ENCODE data around the gene FCER1A.
"Not testable (repeated sequence)": the region's sequence is repeated elsewhere in the genome, so short reads cannot be mapped to it uniquely, and the experiment has no call there.

The FCER1A gene

DNA sequence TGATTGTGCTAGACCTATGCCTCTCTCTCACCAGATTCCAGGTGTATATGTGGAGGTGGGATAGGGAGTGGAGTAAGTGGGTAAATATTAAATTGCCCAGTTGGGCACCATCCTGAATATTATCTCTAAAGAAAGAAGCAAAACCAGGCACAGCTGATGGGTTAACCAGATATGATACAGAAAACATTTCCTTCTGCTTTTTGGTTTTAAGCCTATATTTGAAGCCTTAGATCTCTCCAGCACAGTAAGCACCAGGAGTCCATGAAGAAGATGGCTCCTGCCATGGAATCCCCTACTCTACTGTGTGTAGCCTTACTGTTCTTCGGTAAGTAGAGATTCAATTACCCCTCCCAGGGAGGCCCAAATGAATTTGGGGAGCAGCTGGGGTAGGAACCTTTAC, at the start of gene FCER1A:
FCER1A (plus strand) TSS at position 242 of the 400 bp plus-strand sequence; CDS start at position 271, 29 bp downstream.
- DNase-seq (ENCODE audit: low read depth), result no peak

DNA sequence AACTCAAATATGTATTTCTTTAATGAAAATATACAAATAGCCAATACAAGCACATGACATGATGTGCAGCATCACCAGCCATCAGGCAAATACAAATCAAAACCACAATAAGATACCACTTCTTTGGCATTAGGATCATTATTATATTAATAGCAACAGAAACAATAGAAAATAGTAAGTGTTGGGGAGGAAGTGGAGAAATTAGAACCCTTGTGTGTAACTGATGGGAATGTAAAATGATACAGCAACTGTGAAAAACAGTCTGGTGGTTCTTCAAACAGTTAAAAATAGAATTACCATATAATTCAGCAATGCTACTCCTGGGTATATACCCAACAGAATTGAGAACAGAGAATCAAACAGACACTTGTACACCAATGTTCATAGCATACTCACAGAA, 40.8 kb upstream of the FCER1A start:
- no peak for DNase-seq (ENCODE audit: low read depth)

DNA sequence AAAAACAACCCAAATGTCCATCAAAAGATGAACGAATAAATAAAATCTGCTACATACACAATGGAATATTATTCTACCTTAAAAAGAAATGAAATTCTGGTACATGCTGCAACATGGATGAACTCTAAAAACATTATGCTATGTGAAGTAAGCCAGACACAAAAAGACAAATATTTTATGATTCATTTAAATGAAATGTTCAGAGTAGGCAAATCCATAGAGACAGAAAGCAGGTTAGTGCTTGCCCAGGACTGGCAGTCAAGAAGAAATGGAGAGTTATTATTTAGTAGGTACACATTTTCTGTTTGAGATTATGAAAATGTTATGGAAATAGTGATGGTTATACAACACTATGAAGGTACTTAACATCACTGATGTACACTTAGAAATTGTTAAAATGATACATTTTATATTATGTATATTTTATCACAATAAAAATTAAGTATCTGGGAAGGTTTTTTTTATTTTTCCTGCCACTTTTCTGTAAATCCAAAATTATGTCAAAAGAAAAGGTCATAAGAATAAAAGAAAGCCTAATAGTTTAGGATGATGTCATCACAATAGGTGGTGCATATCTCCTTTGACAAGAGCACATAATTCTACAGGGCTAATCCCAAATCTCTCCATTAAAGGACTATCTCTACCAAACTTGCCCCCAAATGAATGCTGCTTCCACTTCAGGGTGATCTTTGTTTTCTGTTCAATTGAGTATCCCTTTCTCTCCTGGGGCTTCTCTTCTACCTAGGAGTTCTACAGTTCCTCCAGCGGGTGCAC, 40.2 kb upstream of the FCER1A start:
- DNase-seq (ENCODE audit: low read depth), result no peak

DNA sequence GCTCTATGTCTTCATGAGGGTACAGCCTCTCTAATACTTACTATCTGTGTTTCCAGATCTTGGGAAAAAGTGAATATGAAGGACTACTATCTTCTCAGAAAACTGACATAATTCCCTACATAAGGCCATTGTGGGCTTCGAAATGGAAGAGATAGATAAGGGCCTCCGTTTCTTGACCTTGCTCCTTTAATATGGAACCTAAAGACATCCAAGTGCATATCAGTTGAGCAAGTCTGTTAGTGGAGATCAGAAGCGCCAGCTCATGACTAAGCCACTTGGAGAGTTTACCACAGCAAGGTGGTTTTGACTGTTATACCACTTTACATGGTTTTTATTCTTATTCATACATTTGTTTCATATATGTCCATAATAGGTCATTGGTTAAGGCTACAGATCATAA, 35.3 kb upstream of the FCER1A start:
- DNase-seq (ENCODE audit: low read depth), result no peak

DNA sequence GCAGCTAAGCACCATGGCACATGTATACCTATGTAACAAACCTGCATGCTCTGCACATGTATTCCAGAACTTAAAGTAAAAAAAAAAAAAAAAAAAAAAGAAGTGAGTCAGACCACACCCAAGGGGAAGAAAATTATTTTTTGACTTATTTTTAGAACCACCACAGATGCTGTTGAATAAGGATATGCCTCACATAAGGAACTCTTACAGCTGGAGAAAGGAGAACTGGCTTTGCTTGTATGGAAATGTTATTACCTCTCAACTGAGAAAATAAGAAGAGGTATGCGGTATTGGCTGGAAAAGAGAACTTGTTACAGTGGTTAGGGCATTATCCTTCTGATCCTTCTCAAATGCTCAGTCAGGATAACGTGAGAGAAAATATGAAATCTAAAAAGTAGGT, 27.5 kb upstream of the FCER1A start:
- DNase-seq (ENCODE audit: low read depth), result no peak

DNA sequence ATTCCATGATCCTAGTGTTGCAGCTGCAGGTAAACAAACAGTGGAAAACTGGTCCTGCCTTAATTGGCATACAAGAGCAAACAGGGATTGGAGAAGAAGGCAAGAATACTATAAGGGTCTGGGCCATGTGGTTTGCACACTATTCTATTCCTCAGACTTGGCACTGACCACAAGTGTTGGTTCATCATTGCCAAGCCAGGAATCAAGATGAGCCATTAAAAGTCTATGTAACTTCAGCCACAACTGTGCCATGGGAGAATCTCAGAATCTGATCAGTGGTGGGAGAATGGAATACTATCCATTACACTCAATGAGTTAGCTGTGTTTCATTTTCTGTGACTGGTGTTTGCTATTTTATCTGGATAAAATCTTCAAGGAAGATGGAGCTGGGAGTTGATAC, 26.2 kb upstream of the FCER1A start:
- no peak for DNase-seq (ENCODE audit: low read depth)

DNA sequence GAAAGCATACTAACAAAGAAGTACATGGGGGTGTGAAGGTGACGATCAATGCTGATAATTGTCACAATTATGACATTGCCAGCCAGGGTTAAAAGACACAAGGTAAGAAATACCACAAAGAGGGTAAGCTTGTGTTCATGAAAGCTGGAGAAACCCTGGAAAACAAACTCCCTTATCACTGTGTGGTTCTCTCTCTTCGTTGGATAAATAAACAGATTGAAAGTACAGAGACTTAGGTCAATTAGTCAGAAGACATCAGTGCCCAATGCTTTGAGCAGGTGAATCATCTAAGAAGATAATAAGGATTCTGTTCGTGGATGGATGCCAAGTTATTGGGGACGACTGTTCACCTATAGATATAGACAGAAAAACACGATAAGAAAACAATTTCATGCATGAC, 22.4 kb upstream of the FCER1A start:
- DNase-seq (ENCODE audit: low read depth), result no peak

DNA sequence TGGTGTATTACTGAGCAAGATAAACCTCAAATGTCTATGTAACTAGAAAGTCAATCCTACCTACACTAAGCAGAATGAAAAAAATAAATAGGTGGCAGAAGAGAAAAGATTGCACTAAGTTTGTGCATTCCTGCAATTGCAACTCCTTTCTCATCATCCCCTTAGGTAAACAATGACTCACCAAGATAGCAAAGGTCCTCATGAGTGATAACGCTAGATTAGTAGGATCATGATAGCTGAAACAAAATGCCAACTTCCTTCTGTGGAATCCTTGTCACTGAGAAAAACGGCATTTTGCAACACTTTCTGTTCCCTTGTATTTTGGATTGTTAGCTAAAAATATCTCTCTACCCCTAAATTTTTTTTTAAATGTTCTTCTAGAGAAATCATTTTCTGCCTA, 20.0 kb upstream of the FCER1A start:
- no peak for DNase-seq (ENCODE audit: low read depth)

DNA sequence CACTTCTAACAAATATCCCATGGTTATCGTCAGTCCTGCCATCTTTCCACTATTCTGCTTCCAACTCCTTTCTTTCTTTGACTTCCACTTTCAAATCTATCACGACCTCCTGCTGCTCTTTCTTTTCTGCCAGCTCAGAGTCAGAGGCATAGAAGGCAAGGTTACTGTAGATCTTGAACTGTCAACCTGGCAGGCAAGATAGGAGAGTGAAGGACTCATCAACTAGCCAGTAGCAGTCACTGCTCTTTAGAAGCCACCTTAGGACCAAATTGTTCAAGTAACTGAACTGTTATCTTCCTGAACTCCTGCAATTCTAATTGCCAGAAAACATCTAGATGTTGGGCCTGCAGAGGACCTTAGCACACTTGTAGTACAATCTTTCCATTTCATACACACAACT, 13.1 kb upstream of the FCER1A start:
- no peak for DNase-seq (ENCODE audit: low read depth)

DNA sequence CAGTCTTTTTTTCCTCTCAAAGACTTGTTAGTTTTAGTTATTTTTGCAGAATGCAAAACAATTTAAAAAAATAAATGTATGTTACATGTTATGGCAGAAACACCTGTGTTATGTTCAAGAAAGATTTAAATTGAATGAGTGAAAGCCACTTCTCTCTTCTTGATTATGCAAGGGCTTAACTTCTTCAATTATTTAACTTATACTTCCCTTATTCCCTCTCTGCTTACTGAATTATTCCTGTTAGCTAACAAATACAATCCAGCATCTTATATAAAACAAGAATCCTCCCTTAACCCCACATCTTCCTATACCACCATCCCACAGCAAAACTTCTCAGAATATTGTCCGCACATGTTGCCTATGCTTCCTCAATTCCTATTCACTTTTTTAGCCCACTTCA, 10.7 kb upstream of the FCER1A start:
- DNase-seq (ENCODE audit: low read depth), result no peak

DNA sequence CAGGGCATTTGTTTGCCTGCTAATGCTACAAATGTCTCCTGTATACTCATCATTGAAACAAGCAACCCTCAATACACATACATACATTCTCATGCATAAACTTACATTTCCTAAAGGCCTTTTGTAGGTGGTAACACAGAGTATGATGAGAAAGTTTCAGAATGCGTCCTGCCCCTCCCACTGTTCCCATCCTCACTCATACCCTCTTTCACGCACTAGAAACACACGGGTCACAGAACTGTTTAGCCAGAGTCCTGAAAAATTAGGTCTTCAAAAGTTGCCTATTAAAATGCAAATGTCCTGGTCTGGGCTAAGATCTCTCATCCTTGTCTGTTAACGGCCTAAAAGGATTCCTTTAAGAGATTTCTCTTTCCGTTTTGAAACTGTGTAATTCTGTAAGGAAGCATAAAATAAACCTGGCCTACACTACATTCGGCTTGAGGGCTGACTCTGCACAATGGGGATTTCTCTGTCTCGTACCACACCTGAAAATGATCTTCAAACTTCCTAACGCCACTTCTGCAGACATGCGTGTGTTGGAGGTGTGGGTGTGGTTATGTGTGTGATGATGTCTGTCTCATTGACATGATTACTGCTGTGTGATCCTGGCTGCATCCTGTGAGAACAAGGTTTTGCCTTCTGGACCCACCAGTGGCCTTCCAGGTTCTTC, 5.3 kb upstream of the FCER1A start:
- DNase-seq (ENCODE audit: low read depth), result no peak

DNA sequence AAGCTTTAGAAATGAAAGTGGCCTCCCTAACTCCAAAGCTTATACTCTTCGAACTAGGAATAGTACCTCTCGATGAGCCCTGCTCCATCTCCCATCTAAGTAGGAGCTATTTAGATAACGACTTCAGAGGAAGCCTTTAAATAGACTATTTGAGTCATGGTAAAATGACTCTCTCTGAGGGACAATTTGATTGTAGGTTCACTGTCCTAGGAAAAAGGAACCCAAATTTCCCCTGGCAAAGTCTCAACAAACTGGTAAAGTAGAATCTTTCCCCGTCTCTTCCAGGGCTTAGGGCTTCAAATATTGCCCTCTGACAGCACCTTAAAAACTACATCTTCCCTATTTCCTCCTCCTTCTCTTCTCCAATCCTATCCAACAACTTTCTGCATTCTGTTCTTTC, 2.0 kb upstream of the FCER1A start:
- no peak for DNase-seq (ENCODE audit: low read depth)

DNA sequence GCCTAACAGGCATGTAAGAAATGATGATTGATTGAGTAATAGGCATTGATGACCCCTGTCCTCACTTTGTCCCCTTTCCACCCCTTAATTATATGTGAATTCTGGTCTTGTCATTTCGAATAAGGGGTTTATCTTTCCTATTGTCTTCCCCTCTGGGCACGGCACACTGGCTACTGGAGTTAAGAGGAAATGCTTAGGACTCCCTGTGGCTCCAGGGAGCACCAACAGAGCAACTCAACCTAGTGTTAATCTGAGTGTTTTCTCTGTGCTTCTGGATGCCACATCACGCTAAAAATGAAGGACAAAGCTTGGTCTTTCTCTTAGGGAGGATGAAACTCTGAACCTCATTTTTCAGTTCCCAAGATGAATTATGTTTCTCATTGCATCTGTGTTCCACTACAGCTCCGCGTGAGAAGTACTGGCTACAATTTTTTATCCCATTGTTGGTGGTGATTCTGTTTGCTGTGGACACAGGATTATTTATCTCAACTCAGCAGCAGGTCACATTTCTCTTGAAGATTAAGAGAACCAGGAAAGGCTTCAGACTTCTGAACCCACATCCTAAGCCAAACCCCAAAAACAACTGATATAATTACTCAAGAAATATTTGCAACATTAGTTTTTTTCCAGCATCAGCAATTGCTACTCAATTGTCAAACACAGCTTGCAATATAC, 5.3 kb downstream of the FCER1A start:
- DNase-seq (ENCODE audit: low read depth), result no peak

DNA sequence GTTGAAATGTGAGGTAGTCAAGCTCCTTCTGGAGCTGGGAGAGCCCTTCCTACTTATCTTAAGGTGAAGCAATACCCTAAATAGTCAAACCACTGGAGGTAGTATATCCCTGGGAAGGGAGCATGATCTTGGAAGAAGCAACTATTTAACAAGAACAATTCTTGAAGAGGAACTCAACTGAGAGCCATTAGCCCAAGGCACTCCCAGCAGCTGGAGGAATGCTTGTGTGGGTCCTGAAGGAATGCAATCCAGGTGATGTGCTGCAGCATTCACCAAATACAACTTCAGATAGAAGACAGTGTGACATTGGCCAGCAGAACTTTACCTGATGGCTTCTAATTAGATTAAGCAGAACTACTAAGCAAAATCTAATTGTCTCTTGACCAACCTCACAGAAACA, 9.5 kb downstream of the FCER1A start:
- no peak for DNase-seq (ENCODE audit: low read depth)

DNA sequence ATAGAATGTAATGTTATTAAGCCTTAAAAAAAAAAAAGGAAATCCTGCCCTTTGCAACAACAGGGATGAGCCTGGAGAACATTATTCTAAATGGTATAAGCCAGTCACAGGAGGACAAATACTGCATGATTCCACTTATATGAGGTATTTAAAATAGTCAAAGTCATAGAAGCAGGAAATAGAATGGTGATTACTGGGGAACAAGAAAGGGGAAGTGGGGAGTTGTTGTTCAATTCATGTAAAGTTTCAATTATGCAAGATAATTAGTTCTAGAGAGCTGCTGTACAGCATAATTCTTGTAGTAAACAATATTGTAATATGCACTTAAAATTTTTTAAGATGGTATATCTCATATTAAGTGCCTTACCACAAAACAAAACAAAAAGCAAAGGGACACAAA, 13.2 kb downstream of the FCER1A start:
- no peak for DNase-seq (ENCODE audit: low read depth)

DNA sequence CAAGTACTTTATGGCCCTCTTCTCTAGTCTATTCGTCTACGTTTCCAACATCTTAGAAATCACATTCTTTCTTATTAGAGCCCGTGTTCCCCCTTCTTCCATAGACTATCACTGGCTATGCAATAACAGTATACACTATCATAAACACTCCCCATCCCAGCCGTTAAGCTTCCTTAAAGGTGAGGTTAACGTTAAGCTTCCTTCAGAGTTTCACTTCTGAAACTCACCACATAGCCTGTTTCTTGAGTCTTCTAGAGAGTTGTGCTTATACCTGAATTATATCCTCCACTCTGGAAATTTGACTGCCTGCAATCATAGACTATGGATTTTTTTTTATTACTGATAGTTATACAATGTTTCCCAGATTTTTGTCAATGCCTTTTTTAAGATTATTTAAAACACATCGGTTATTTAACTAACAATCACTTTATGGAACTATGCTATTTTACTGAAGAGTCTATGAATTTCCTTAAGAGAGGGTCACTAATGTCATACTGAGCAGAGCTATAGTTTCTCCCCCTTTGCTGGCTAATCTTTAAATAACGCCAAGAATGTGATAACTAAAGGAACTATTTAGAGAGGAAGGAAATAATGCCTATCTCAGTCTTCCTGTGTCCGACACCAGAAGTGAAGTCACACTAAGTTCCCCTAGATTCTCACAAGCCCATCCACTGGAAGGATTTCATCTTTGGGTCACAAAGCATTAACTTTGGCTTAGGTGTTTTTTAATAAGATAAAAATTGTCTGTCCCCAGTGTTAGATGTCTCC, 16.8 kb downstream of the FCER1A start:
- DNase-seq (ENCODE audit: low read depth), result no peak

DNA sequence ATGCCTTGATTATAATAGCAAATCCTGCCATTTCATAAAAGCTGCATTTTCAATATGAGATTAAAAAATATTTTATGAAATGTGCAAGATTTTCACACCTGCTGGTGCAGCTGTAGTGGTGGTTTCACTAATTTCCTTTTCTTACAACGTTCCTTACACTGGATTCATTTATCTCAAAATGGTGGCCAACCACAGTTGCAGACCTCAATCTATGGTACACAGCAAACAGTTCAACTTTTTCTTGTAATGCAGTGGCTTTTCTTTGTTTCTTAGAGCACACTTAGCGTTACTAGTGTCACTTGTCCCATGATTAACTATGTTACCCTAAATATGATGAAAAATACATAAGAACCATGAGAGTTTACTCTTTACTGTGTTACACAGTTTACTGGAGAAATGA, 32.7 kb downstream of the FCER1A start:
- no peak for DNase-seq (ENCODE audit: low read depth)

DNA sequence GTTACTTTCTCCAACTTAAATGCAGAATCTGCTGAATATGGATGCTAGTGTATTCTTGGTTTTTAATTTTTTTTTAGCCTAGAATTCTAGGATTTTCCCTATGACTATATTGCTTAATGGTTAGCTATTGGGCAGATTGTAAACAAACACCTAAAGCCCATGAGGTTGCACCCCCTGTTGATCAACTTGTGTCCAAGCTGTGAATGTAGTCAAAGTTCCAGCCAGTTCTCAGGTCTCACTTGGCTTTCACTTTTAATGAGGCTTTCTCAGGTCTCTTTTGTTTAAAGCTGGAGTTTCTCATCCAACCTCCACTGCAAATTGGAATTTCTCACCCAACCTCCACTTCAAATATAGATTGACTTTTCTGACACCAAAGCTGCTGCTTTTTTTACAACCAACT, 35.9 kb downstream of the FCER1A start:
- no peak for DNase-seq (ENCODE audit: low read depth)

DNA sequence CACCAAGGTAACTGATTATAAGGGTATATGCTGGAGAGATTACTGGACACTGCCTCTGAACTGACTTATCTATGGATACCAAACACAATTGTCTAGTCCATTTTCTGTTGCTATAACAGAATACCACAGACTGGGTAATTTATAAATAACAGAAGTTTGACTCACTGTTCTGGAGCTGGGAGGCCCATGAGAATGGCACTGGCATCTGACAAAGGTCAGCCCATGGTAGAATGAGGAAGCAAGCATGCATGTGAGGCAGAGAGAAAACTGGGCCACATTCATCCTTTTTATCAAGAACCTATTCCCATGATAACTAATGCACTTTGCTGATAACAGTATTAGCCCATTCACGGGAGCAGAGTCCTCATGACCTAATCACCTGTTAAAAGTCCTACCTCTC, 37.4 kb downstream of the FCER1A start:
- no peak for DNase-seq (ENCODE audit: low read depth)

DNA sequence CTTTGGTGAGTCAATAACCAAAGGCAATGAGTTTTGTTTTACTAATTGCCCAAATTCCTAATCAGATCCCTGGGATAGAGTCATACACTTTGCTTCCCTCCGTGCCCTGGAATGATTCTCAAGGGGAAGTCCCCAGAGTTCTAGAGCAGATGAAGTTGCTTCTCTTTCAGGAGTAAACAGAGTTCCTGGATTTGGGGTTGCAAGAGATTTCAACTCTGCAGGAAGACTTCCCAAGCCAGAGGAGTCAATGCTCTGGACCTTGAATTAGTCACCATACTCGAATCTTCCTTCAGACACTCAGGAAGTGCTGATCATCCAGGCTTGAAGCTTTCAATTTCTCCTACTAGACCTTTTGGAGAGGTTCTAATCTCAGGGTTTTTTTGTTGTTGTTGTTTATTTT, 39.6 kb downstream of the FCER1A start:
- no peak for DNase-seq (ENCODE audit: low read depth)

DNA sequence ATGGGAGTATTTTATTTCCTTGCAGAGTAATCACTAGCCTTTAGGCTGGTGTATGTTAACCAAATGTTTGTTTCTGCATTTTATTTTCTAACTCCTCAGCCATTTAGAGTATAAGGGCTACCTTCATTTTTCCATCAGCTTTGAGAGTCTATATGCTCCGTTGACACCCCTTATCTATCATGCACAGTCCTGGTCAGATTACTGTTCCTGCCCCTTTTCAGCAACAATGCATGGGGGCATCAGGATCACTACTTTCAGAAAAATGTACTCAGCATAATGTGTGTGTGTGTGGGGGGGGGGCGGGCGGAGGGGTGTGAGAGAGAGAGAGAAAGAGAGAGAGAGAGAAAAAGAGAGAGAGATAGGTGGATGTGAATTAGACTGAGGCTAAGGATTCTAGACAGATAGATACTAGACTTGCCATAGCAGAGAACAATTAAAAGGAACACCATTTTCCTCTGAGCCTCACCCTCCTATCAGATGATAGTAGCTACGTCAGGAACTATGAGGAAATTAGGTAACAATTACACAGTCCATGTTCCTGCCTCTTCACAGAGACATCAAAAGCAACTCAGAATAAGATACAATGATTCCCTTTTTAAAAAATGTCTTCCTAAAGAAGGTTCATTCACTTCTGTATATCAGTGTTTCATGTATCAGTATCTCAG, 40.8 kb downstream of the FCER1A start:
- no peak for DNase-seq (ENCODE audit: low read depth)

DNA sequence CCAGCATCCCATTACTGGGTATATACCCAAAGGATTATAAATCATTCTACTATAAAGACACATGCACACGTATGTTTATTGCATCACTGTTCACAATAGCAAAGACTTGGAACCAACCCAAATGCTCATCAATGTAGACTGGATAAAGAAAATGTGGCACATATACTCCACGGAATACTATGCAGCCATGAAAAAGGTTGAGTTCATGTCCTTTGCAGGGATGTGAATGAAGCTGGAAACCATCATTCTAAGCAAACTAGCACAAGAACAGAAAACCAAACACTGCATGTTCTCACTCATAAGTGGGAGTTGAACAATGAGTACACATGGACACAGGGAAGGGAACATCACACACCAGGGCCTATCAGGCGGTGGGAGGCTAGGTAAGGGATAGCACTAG, 47.2 kb downstream of the FCER1A start:
- not testable (repeated sequence) for DNase-seq (ENCODE audit: low read depth)
